ENCODE results near the gene RYR2. TPM values are rescaled to one million over a fixed set of nuclear protein-coding genes. Genes with fewer than 3 reads are reported as not detected.

The RYR2 gene
- total RNA-seq, 1 donor: not detected

DNA sequence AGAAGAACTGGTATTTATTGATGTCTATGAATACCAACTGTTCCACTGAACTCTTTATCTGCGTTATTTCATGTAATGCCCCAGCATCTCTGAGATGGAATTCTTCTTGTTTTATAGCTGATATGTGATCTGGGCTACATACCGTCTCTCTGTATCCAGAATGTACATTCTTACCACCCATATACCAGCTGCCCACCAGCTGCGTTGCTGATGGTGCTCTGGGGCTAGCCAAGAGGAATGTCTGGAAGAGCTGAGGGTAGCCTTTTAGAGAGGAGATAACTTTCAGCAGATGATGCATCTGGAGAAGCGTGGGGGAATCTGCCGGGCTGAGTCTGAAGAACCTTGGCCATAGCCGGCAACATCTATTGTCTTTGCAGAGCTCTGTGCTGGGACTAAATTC lies 137.5 kb downstream of the RYR2 start:
- H3K4me3 ChIP-seq (ENCODE audit: low read depth, low read length): no peak overlapping the region
- TF ChIP-seq, protein P1, sequence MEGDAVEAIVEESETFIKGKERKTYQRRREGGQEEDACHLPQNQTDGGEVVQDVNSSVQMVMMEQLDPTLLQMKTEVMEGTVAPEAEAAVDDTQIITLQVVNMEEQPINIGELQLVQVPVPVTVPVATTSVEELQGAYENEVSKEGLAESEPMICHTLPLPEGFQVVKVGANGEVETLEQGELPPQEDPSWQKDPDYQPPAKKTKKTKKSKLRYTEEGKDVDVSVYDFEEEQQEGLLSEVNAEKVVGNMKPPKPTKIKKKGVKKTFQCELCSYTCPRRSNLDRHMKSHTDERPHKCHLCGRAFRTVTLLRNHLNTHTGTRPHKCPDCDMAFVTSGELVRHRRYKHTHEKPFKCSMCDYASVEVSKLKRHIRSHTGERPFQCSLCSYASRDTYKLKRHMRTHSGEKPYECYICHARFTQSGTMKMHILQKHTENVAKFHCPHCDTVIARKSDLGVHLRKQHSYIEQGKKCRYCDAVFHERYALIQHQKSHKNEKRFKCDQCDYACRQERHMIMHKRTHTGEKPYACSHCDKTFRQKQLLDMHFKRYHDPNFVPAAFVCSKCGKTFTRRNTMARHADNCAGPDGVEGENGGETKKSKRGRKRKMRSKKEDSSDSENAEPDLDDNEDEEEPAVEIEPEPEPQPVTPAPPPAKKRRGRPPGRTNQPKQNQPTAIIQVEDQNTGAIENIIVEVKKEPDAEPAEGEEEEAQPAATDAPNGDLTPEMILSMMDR (IDR thresholded peaks at IDR 0.05; ENCODE audit: insufficient read depth, low read length): no peak
- no peak for DNase-seq (ENCODE audit: low read depth)

DNA sequence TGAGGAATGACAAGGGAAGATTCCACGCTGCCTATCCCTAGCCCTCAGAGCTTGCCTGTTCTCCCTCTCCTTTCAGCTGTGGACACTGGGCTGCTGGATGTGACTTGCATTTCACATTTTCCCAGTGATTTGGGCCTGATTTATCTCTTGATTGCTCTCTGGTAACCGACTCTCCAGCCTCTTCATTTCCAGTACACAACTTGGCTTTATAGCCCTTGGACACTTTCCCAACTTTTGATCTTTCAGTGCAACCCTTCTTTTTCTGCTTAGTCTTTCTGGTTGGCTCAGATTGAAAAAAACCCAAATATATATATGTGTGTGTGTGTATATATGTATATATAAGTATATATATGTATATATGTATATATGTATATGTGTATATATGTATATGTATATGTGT lies 138.3 kb downstream of the RYR2 start:
- TF ChIP-seq, protein P1 (IDR thresholded peaks at IDR 0.05; ENCODE audit: insufficient read depth, low read length): no peak
- DNase-seq (ENCODE audit: low read depth): no peak
- H3K4me3 ChIP-seq (ENCODE audit: low read depth, low read length): no peak overlapping the region

DNA sequence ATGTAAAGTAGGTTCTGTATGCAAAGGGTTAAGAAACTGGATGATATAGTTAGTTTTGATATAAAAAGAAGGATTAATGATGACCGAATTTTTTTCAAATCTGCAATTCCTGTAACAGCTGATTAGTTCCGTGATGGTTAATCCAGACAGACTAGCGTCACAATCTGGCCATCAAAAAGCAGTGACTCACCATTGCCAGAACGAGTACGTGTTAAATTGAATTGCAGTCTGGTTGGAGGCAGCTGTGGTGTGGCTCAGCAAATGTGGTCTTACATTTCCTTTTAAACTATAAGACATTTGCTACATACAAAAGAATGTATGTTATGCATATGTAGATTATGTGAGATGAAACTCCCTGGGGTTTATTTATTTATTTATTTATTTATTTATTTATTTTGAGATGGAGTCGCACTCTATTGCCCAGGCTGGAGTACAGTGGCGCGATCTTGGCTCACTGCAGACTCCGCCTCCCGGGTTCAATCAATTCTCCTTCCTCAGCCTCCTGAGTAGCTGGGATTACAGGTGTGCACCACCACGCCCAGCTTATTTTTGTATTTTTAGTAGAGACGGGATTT lies 139.8 kb downstream of the RYR2 start:
- TF ChIP-seq, protein P1 (IDR thresholded peaks at IDR 0.05; ENCODE audit: insufficient read depth, low read length): no peak
- no peak overlapping the region for H3K4me3 ChIP-seq (ENCODE audit: low read depth, low read length)
- no peak for DNase-seq (ENCODE audit: low read depth)

DNA sequence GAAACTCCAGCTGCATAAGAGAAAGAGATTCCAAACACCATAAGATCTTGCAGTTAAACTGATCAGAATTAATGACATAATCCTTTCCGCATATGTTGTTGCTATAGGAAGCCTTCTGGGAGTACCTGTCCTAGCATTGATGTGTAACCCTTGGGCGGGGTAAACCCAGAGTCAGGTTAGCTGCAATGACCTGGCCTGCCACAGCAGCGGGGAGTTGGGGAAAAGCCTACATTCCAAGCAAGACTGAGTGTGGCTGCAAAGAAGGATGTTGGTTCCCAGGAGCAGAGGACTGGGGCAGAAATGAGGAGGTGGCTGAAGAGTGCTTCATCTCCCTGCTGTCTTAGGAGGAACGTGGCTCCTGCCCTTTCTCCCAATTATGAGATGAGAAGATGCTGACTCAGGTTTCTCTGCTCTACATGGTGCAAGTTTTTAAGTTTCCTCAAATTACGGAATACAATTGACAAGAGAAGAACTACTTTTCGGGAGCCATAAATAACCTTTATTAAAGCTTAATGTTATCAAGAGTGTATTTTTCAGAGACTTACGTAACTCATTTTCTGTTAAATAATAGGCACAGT lies 142.1 kb downstream of the RYR2 start:
- no peak for DNase-seq (ENCODE audit: low read depth)
- H3K4me3 ChIP-seq (ENCODE audit: low read depth, low read length): no peak overlapping the region
- TF ChIP-seq, protein P1 (IDR thresholded peaks at IDR 0.05; ENCODE audit: insufficient read depth, low read length): no peak

DNA sequence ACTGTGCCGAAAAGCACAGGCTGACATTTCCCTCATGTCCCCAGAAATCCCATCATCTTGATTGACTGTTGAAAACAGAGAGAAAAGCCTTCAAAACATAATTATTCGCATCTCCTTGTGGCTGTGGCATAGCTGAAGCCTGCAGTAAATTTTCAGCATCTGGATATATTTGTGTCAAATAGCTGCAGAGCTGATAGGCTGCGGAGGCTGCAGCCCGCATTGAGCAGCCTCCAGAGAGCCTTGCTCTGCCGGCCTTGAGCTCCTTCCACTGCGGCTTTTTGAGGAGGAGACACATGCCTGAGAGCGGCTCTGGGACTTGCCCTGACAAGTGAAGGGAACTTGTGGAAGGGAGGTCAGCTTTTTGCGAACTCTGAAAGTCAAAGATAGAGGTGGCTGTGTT lies 144.7 kb downstream of the RYR2 start:
- no peak overlapping the region for H3K4me3 ChIP-seq (ENCODE audit: low read depth, low read length)
- TF ChIP-seq, protein P1 (IDR thresholded peaks at IDR 0.05; ENCODE audit: insufficient read depth, low read length): no peak
- no peak for DNase-seq (ENCODE audit: low read depth)

DNA sequence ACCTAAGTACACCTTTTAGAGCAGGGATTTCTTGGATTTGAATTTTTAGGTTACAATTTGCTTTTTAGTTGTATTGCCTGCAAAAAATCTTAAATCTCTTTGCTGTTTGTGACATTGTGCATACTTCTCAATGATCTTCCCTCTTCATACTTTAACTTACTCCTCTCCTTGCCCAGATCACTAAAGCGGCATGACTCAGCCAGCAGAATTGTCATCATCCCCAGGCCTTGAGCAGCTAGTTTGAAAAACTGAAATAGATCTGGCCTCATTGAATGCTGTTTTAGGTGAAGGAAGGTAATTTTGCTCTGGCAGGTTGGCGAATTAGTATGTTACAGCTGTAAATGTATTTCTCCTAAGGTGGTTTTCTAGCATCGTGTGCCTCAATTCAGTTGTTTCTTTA lies 145.9 kb downstream of the RYR2 start:
- DNase-seq (ENCODE audit: low read depth): no peak
- TF ChIP-seq, protein P1 (IDR thresholded peaks at IDR 0.05; ENCODE audit: insufficient read depth, low read length): no peak
- H3K4me3 ChIP-seq (ENCODE audit: low read depth, low read length): no peak overlapping the region

DNA sequence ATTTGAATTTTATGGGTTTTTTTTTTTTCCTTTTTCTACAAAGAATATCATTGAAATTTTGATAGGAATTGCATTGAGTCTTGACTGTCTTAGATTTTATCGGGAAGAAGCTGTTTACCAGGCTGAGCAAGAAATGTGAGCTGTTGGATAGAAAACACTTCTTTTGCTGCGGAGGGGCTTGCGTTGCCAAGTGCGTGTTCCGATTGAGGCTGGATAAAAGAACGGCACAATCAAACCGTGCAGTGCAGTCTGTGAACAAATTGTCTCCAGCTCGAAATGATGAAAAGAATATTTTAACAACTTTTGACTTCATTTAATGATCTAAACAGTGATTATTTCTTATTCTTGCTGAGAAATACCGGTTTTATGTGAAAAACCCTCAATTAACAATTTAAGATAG lies 149.4 kb downstream of the RYR2 start:
- TF ChIP-seq, protein P1 (IDR thresholded peaks at IDR 0.05; ENCODE audit: insufficient read depth, low read length): no peak
- DNase-seq (ENCODE audit: low read depth): no peak
- no peak overlapping the region for H3K4me3 ChIP-seq (ENCODE audit: low read depth, low read length)

All from fibroblast of the aortic adventitia (primary cell).